Measurements from ENCODE around the gene SCAPER.

SCAPER gene

DNA sequence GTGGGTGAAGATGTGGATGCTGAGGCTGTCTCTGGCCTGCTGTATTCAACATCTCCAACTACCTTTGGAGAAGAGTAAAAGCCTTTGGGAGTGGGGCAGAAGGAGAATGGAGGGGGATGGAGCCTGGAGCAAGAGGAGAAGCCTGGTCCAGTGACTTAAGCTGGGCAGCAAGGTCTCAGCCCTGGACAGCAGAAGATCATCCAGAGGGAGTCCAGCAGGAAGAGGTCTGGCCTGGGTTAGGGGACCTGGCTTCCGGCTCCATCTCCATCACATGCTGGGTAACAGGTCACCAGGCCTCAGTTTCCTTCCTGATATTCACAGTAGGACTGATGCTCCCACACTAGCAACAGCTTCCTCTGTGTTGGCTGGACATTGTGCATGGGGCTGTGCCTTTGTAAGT lies 572.3 kb downstream of the SCAPER start:
- H3K4me3 ChIP-seq (ENCODE audit: severe bottlenecking): no peak overlapping the region
- H3K9me3 ChIP-seq (ENCODE audit: severe bottlenecking): no peaks in the 10 kb centered on the region
- DNase-seq (ENCODE audit: low spot score) (no peak), ATAC-seq (ENCODE audit: low read depth) (no peak)
- H3K4me1 ChIP-seq (ENCODE audit: insufficient read depth, poor library complexity, severe bottlenecking): peaks cover 6% of the 10 kb centered on the region
- TF ChIP-seq, protein P1, sequence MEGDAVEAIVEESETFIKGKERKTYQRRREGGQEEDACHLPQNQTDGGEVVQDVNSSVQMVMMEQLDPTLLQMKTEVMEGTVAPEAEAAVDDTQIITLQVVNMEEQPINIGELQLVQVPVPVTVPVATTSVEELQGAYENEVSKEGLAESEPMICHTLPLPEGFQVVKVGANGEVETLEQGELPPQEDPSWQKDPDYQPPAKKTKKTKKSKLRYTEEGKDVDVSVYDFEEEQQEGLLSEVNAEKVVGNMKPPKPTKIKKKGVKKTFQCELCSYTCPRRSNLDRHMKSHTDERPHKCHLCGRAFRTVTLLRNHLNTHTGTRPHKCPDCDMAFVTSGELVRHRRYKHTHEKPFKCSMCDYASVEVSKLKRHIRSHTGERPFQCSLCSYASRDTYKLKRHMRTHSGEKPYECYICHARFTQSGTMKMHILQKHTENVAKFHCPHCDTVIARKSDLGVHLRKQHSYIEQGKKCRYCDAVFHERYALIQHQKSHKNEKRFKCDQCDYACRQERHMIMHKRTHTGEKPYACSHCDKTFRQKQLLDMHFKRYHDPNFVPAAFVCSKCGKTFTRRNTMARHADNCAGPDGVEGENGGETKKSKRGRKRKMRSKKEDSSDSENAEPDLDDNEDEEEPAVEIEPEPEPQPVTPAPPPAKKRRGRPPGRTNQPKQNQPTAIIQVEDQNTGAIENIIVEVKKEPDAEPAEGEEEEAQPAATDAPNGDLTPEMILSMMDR (IDR thresholded peaks at IDR 0.05; ENCODE audit: poor library complexity, severe bottlenecking): no peak
- no peaks in the 10 kb centered on the region for H3K36me3 ChIP-seq (ENCODE audit: low read depth)
- H3K27me3 ChIP-seq (ENCODE audit: insufficient read depth, poor library complexity, severe bottlenecking): no peaks in the 10 kb centered on the region
- H3K27ac ChIP-seq (ENCODE audit: poor library complexity, severe bottlenecking): no peak overlapping the region

DNA sequence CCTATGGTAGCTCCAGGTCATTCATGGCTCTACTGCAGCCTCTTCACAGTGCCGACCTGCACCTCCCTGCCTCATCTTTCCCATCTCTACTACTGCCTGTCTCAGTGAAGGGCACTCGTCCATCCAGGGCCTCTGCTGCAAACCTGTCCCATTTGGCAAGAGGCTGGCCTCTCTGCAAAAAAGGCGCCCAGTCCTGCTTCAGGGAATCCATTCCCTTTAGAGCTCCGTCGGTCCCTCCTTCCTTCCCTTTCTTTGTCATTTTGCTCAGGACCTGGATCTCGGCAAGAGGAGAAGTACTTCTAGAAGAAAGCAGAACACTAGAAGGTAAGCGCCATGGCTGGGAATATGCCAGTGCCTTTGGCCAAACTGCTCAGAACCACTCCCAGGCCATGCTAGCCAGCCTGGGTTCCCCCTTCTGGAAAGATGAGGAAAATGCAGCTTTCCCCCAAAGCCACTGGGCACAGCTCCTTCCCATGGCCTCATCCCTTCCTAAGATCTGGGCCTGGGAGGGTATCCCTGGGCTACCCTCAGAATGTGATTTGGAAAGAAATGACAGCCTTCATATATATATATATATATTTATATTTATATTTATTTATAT lies 575.0 kb downstream of the SCAPER start:
- Histone ChIP-seq H3K9me3 (ENCODE audit: severe bottlenecking) (no peaks in the 10 kb centered on the region), H3K36me3 (ENCODE audit: low read depth) (no peaks in the 10 kb centered on the region), H3K4me3 (ENCODE audit: severe bottlenecking) (no peak overlapping the region), H3K27ac (ENCODE audit: poor library complexity, severe bottlenecking) (no peak overlapping the region), H3K27me3 (ENCODE audit: insufficient read depth, poor library complexity, severe bottlenecking) (no peaks in the 10 kb centered on the region), H3K4me1 (ENCODE audit: insufficient read depth, poor library complexity, severe bottlenecking) (no peaks in the 10 kb centered on the region)
- TF ChIP-seq, protein P1 (IDR thresholded peaks at IDR 0.05; ENCODE audit: poor library complexity, severe bottlenecking): peak; percentile 50
- DNase-seq (ENCODE audit: low spot score) (no peak), ATAC-seq (ENCODE audit: low read depth) (peak; percentile 74)

DNA sequence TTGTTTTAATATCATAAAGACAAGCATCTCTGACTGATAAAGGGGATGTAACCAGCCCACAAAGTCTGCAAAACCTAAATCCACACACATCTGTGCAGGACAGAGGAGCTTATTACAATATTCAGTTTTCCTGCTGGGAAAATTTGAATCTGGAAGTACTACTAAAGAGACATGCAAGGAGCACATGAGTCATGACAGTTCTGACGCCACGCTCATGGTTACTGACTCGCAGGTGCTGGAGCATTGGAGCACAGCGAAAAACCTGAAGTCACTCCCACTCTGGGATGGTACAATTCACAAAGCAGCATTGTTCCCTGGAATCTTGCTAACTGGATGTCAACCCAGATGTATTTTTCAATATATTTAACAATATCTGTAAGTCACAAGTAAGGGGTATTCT lies 576.2 kb downstream of the SCAPER start:
- Histone ChIP-seq H3K9me3 (ENCODE audit: severe bottlenecking) (no peaks in the 10 kb centered on the region), H3K27me3 (ENCODE audit: insufficient read depth, poor library complexity, severe bottlenecking) (no peaks in the 10 kb centered on the region), H3K36me3 (ENCODE audit: low read depth) (no peaks in the 10 kb centered on the region), H3K4me1 (ENCODE audit: insufficient read depth, poor library complexity, severe bottlenecking) (no peaks in the 10 kb centered on the region), H3K27ac (ENCODE audit: poor library complexity, severe bottlenecking) (no peak overlapping the region), H3K4me3 (ENCODE audit: severe bottlenecking) (no peak overlapping the region)
- ATAC-seq (ENCODE audit: low read depth) (peak; percentile 48; the same call in 2 of the 3 replicates), DNase-seq (ENCODE audit: low spot score) (no peak)
- TF ChIP-seq, protein P1 (IDR thresholded peaks at IDR 0.05; ENCODE audit: poor library complexity, severe bottlenecking): no peak

DNA sequence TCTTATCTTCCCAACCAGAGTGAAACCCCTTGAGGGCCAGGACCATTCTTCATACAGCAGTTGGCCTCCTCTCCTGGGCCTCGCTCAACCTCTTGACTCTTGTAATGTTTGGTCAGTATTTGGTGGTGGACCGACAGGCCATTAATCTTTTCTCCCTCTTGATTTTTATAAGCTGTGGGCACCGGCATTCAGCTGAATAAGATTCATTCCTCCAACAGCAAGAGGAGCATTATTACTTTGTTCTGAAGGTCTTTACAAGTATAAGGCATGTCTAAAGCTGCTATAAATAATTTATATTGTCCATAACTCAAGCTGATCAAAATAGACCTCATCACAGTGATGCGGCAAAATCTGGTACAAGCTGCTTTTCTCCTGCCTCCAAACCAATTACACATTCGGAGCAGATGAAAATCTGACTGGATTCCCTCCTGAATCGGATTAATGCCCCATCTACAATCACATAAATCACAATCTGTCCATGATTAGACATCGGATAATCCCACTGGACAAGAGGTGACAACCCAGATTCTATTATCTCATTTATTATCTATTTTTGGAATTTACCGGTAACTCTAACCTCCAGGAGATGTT lies 576.9 kb downstream of the SCAPER start:
- no peaks in the 10 kb centered on the region for H3K9me3 ChIP-seq (ENCODE audit: severe bottlenecking)
- TF ChIP-seq, protein P1 (IDR thresholded peaks at IDR 0.05; ENCODE audit: poor library complexity, severe bottlenecking): no peak
- no peak overlapping the region for H3K27ac ChIP-seq (ENCODE audit: poor library complexity, severe bottlenecking)
- no peaks in the 10 kb centered on the region for H3K36me3 ChIP-seq (ENCODE audit: low read depth)
- H3K4me3 ChIP-seq (ENCODE audit: severe bottlenecking): no peak overlapping the region
- ATAC-seq (ENCODE audit: low read depth) (no peak), DNase-seq (ENCODE audit: low spot score) (no peak)
- H3K4me1 ChIP-seq (ENCODE audit: insufficient read depth, poor library complexity, severe bottlenecking): no peaks in the 10 kb centered on the region
- no peaks in the 10 kb centered on the region for H3K27me3 ChIP-seq (ENCODE audit: insufficient read depth, poor library complexity, severe bottlenecking)
